Measurements from ENCODE around the gene CHRNA4. TPM values are rescaled to one million over a fixed set of nuclear protein-coding genes. Genes with fewer than 3 reads are reported as not detected.

The CHRNA4 gene
- polyA plus RNA-seq, 1 donor (not counting 4 experiments of a cell fraction or from before 2014, with no cell fraction given), result not detected

- Histone ChIP-seq H4K20me1 (ENCODE audit: control insufficient read depth, extremely low read depth, insufficient read depth, low read length) (no peaks in the 10 kb centered on the region), H3K4me1 (ENCODE audit: control insufficient read depth, extremely low read depth, insufficient read depth, low read length) (no peaks in the 10 kb centered on the region), H3K27me3 (ENCODE audit: control insufficient read depth, extremely low read depth, insufficient read depth, low read length) (peaks cover 10% of the 10 kb centered on the region), H3K4me3 (ENCODE audit: control insufficient read depth in 2 of 3, extremely low read depth in 1 of 3, insufficient read depth in 2 of 3, low read depth in 1 of 3, low read length in 3 of 3) (no peak overlapping the region), H3K27ac (ENCODE audit: control insufficient read depth, insufficient read depth, low read length) (no peak overlapping the region), H3K36me3 (ENCODE audit: control insufficient read depth in 2 of 2, extremely low read depth in 1 of 2, insufficient read depth in 2 of 2, low read length in 2 of 2) (no peaks in the 10 kb centered on the region), H3K4me2 (ENCODE audit: control insufficient read depth, extremely low read depth, insufficient read depth, low read depth, low read length) (no peak overlapping the region), H3K9me1 (ENCODE audit: control insufficient read depth, extremely low read depth, insufficient read depth, low read length) (no peaks in the 10 kb centered on the region), H2AFZ (ENCODE audit: control insufficient read depth, low read length) (no peak overlapping the region), H3K9ac (ENCODE audit: control insufficient read depth, extremely low read depth, insufficient read depth, low read length) (no peak overlapping the region), H3K9me3 (ENCODE audit: control insufficient read depth, low read depth, low read length) (no peaks in the 10 kb centered on the region), H3K79me2 (ENCODE audit: control insufficient read depth, insufficient read depth, low read length) (no peaks in the 10 kb centered on the region)
- dilution Hi-C loops (cut with MboI; ENCODE audit: extremely low pct_ligation_motif_present, low sequenced_read_pairs), result no loop called here
- no peak for DNase-seq (ENCODE audit: low read depth, low spot score)
- FAIRE-seq, result no peak
- no peak for TF ChIP-seq CTCF (optimal IDR thresholded peaks at IDR 0.05 in 1 of 3, IDR thresholded peaks at IDR 0.05 in 1 of 3, conservative IDR thresholded peaks at IDR 0.05 in 1 of 3; ENCODE audit: extremely low read depth in 1 of 3, insufficient read depth in 2 of 3, low read length in 3 of 3)
- no peak for TF ChIP-seq EZH2 (IDR thresholded peaks at IDR 0.05; ENCODE audit: low read length)
Measured at GRCh38 chr20:63305393-63305792, 55.8 kb downstream of the CHRNA4 start.

GRCh38 chr20:63303095-63303666 is 58.0 kb downstream of the CHRNA4 start:
- Histone ChIP-seq H3K79me2 (ENCODE audit: control insufficient read depth, insufficient read depth, low read length) (no peaks in the 10 kb centered on the region), H3K4me3 (ENCODE audit: control insufficient read depth in 2 of 3, extremely low read depth in 1 of 3, insufficient read depth in 2 of 3, low read depth in 1 of 3, low read length in 3 of 3) (no peak overlapping the region), H3K27me3 (ENCODE audit: control insufficient read depth, extremely low read depth, insufficient read depth, low read length) (peaks cover 6% of the 10 kb centered on the region), H3K9me1 (ENCODE audit: control insufficient read depth, extremely low read depth, insufficient read depth, low read length) (no peaks in the 10 kb centered on the region), H3K36me3 (ENCODE audit: control insufficient read depth in 2 of 2, extremely low read depth in 1 of 2, insufficient read depth in 2 of 2, low read length in 2 of 2) (no peaks in the 10 kb centered on the region), H2AFZ (ENCODE audit: control insufficient read depth, low read length) (no peak overlapping the region), H3K4me2 (ENCODE audit: control insufficient read depth, extremely low read depth, insufficient read depth, low read depth, low read length) (no peak overlapping the region), H3K9me3 (ENCODE audit: control insufficient read depth, low read depth, low read length) (no peaks in the 10 kb centered on the region), H3K27ac (ENCODE audit: control insufficient read depth, insufficient read depth, low read length) (no peak overlapping the region), H3K4me1 (ENCODE audit: control insufficient read depth, extremely low read depth, insufficient read depth, low read length) (no peaks in the 10 kb centered on the region), H4K20me1 (ENCODE audit: control insufficient read depth, extremely low read depth, insufficient read depth, low read length) (no peaks in the 10 kb centered on the region), H3K9ac (ENCODE audit: control insufficient read depth, extremely low read depth, insufficient read depth, low read length) (no peak overlapping the region)
- DNase-seq (ENCODE audit: low read depth, low spot score), result no peak
- TF ChIP-seq CTCF (optimal IDR thresholded peaks at IDR 0.05 in 1 of 3, IDR thresholded peaks at IDR 0.05 in 1 of 3, conservative IDR thresholded peaks at IDR 0.05 in 1 of 3; ENCODE audit: extremely low read depth in 1 of 3, insufficient read depth in 2 of 3, low read length in 3 of 3) (no peak), EZH2 (IDR thresholded peaks at IDR 0.05; ENCODE audit: low read length) (no peak)
- dilution Hi-C loops (cut with MboI; ENCODE audit: extremely low pct_ligation_motif_present, low sequenced_read_pairs), result no loop called here
- FAIRE-seq, result no peak
